HL-60 (cell line): ENCODE data around the gene BMAL1.

Experiments used
- DNase-seq, 2 experiments: peaks; one replicate each; pipeline ENCODE4 v3.0.0-alpha.2; 2010 to 2020; ENCODE audit warnings: low read depth in 1 of 2, low spot score in 1 of 2
- H3K27ac ChIP-seq: fragments of 250-450 bp; sonication (Bioruptor Pico); replicated peaks from 2 replicates; pipeline ENCODE4 v1.5.1; 2020; ENCODE audit warnings: mild to moderate bottlenecking, moderate library complexity
- H3K27me3 ChIP-seq: fragments of 250-450 bp; sonication (Bioruptor Pico); 2 replicates; pipeline ENCODE4 v1.5.1; 2021; ENCODE audit warnings: mild to moderate bottlenecking, moderate library complexity; ENCODE audit not compliant: insufficient read depth, poor library complexity, severe bottlenecking
- H3K4me3 ChIP-seq: replicated peaks from 2 replicates; pipeline ENCODE4 v1.5.1; 2011; ENCODE audit warnings: mild to moderate bottlenecking, control low read depth, low read length; ENCODE audit not compliant: insufficient read depth
- CTCF ChIP-seq: IDR thresholded peaks from one replicate; pipeline ENCODE4 v1.5.1; 2011; ENCODE audit warnings: low read length, control low read depth, inconsistent platforms; ENCODE audit not compliant: insufficient read depth
- GABPA ChIP-seq: IDR thresholded peaks from 2 replicates; pipeline ENCODE4 v1.6.1; 2012; ENCODE audit warnings: low read depth
- POLR2AphosphoS5 ChIP-seq: IDR thresholded peaks from 2 replicates; pipeline ENCODE4 v1.6.1; 2012; ENCODE audit warnings: low read depth
- SPI1 ChIP-seq: IDR thresholded peaks from 2 replicates; pipeline ENCODE4 v1.6.1; 2012; ENCODE audit warnings: low read depth, mild to moderate bottlenecking, borderline replicate concordance
- long read RNA-seq: library from polyadenylated mRNA; unstranded; transcript quantifications from one replicate; pipeline ENCODE4 v2.0.0, GENCODE V29; 2020
- TF ChIP-seq, protein P1 (sequence below): IDR thresholded peaks from 2 replicates; pipeline ENCODE4 v1.6.1; 2012; ENCODE audit warnings: low read depth; ENCODE audit not compliant: insufficient replicate concordance

BMAL1 gene
- long read RNA-seq, partial matches to known transcripts: 1 of 30 reads
- long read RNA-seq, other reads (novel, unspliced or antisense): 26 of 30 reads

DNA sequence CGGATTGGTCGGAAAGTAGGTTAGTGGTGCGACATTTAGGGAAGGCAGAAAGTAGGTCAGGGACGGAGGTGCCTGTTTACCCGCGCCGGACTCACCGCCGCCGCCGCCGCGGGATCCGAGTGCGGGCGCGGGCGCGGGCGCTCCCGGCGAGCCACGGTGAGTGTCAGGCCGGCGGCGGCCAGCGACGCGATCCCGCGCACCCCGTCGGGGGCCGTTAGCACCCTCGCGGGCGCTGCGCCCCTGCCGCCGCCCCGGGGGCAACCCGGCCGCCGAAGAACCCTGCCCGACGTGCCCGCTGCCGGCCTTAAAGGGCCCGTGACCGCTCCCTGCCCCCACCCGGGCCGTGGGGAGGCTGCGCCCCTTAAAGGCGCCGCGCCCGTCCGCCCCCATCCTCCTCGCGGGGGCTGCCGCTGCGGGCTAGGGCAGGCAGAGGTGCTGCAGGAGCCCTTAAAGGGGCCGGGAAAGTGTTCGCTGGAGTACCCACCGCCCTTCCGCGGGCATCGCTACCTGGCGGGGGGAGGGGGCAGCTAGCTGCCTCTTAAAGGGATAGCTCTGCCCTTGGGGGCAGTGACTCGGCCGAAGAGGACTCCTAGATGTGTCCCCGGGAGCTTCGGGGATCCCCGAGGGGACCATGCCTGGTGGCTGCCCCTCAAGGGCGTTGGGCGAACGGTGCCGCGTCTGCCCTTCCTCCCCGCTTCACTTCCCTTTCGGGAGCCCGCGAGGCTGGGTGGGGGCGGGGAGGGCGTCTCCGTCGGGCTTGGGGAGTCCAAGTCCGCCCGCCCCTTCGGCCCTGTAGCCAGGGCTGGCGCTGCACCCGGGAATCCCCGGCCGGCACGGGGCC, at the start of gene BMAL1:
Gene BMAL1, plus strand, starts transcription at position 23 of the 841 bp plus-strand sequence. CDS start 76,519 bp downstream, outside the sequence.
- DNase-seq: peak; percentile 41 to 46
- H3K4me3 ChIP-seq: peak within 1 kb of the TSS; percentile 92
- peaks cover 17% of the 10 kb centered on the region for H3K27me3 ChIP-seq
- TF ChIP-seq SPI1: peak; percentile 63; the same call in 1 of the 2 replicates
- TF ChIP-seq, protein P1, sequence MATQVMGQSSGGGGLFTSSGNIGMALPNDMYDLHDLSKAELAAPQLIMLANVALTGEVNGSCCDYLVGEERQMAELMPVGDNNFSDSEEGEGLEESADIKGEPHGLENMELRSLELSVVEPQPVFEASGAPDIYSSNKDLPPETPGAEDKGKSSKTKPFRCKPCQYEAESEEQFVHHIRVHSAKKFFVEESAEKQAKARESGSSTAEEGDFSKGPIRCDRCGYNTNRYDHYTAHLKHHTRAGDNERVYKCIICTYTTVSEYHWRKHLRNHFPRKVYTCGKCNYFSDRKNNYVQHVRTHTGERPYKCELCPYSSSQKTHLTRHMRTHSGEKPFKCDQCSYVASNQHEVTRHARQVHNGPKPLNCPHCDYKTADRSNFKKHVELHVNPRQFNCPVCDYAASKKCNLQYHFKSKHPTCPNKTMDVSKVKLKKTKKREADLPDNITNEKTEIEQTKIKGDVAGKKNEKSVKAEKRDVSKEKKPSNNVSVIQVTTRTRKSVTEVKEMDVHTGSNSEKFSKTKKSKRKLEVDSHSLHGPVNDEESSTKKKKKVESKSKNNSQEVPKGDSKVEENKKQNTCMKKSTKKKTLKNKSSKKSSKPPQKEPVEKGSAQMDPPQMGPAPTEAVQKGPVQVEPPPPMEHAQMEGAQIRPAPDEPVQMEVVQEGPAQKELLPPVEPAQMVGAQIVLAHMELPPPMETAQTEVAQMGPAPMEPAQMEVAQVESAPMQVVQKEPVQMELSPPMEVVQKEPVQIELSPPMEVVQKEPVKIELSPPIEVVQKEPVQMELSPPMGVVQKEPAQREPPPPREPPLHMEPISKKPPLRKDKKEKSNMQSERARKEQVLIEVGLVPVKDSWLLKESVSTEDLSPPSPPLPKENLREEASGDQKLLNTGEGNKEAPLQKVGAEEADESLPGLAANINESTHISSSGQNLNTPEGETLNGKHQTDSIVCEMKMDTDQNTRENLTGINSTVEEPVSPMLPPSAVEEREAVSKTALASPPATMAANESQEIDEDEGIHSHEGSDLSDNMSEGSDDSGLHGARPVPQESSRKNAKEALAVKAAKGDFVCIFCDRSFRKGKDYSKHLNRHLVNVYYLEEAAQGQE: no peak
- TF ChIP-seq GABPA: no peak
- TF ChIP-seq CTCF: no peak
- peak within 1 kb of the TSS; percentile 36 for H3K27ac ChIP-seq

GRCh38 chr11:13228572-13228971, 49.0 kb upstream of the BMAL1 start:
- Histone ChIP-seq H3K27me3 (no peaks in the 10 kb centered on the region), H3K27ac (no peak overlapping the region), H3K4me3 (no peak overlapping the region)
- DNase-seq: no peak
- TF ChIP-seq SPI1 (no peak), CTCF (no peak), POLR2AphosphoS5 (no peak), GABPA (no peak)
- TF ChIP-seq, protein P1: no peak

DNA sequence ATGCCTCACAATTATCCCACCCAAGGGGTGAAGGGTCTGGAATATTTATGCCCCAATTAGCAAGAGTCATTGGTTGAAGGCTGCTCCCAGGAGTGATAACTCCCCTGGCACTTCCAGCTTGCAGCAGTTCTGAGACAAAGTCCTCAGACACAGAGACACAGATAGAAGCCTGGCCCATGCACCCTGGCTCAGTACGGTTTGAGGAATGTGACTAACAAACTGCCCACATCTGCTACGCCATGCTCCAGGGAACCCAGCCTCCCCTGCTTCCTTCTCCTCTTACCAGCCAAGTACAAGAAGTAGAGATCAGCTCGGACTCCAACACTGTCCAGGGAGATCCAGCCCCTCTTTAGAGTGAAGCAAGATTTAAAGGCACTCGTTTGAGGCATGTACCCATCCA, 48.5 kb upstream of the BMAL1 start:
- H3K27ac ChIP-seq: no peak overlapping the region
- H3K4me3 ChIP-seq: no peak overlapping the region
- DNase-seq: no peak

DNA sequence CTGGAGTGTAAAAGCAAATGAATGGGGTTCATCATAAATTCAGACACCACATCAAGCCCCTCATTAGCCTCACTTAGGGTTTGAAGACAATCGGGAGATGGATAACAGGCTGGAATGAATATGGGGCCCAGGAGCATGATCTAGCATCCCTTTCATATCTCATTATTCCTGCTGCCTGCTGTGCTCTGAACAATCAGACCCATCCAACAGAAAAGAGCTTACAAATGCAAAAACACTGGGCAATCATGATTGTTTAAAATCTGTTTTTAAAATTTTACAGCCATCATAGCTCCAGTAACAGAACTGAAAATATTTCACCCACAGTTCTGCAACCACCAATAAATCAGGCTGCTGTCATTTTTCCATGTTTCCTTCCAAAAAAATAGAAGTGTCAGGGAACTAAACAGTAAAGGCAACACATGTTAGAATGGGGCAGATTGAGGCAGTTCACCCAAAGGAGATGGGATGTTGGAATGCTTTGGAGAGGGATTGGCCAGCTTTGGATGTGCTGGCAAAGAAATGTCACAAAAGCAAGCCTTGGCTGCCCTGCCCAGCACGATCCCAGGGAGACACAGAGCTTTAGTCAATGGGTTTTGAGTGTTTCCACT, 47.8 kb upstream of the BMAL1 start:
- Histone ChIP-seq H3K27me3 (no peaks in the 10 kb centered on the region), H3K4me3 (no peak overlapping the region), H3K27ac (no peak overlapping the region)
- no peak for DNase-seq
- TF ChIP-seq CTCF: no peak
- no peak for TF ChIP-seq POLR2AphosphoS5
- no peak for TF ChIP-seq GABPA
- TF ChIP-seq, protein P1: no peak
- TF ChIP-seq SPI1: no peak

More for the DNA sequence above, 48.5 kb upstream of the BMAL1 start:
- TF ChIP-seq GABPA (no peak), SPI1 (no peak)
- no peaks in the 10 kb centered on the region for H3K27me3 ChIP-seq
